SH-SY5Y (cell line): ENCODE data around the gene CBY1.

Experiments
- GATA2 ChIP-seq: IDR thresholded peaks from 2 replicates; pipeline ENCODE4 v1.6.1; 2011; ENCODE audit warnings: mild to moderate bottlenecking, low read depth, low read length
- GATA3 ChIP-seq: IDR thresholded peaks from 2 replicates; pipeline ENCODE4 v1.6.1; 2011; ENCODE audit warnings: low read depth, mild to moderate bottlenecking, low read length, moderate library complexity

GRCh38 chr22:38710351-38710750 lies 53.9 kb downstream of the CBY1 start:
- no peak for TF ChIP-seq GATA2
- no peak for TF ChIP-seq GATA3
